GM12873 (cell line): ENCODE measurements around the gene EPHA3.

Source experiments
- TF ChIP-seq, protein P1 (sequence below): IDR thresholded peaks from 2 replicates; pipeline ENCODE4 v1.5.1; 2012; ENCODE audit warnings: low read depth, mild to moderate bottlenecking, moderate library complexity, low read length, control low read depth; ENCODE audit not compliant: insufficient read depth; ENCODE audit errors: missing control alignments

The EPHA3 gene

DNA sequence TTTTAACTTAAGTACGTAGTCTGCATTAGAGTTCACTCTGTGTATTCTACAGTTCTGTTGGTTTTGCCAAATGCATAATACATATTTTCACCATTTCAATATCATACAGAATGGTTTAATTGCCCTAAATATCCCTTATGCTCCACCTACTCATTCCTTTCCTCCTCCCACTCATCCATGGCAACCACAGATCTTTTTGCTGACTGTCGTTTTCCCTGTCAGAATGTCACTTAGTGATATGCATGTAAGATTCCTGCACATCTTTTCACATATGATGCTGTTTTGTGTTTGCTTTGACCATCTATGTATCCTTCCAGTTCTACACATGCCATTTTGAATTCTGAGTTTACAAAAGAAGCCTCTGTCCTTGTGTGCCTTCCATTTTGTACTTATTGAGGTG lies 36.7 kb downstream of the EPHA3 start:
- TF ChIP-seq, protein P1, sequence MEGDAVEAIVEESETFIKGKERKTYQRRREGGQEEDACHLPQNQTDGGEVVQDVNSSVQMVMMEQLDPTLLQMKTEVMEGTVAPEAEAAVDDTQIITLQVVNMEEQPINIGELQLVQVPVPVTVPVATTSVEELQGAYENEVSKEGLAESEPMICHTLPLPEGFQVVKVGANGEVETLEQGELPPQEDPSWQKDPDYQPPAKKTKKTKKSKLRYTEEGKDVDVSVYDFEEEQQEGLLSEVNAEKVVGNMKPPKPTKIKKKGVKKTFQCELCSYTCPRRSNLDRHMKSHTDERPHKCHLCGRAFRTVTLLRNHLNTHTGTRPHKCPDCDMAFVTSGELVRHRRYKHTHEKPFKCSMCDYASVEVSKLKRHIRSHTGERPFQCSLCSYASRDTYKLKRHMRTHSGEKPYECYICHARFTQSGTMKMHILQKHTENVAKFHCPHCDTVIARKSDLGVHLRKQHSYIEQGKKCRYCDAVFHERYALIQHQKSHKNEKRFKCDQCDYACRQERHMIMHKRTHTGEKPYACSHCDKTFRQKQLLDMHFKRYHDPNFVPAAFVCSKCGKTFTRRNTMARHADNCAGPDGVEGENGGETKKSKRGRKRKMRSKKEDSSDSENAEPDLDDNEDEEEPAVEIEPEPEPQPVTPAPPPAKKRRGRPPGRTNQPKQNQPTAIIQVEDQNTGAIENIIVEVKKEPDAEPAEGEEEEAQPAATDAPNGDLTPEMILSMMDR, result no peak

DNA sequence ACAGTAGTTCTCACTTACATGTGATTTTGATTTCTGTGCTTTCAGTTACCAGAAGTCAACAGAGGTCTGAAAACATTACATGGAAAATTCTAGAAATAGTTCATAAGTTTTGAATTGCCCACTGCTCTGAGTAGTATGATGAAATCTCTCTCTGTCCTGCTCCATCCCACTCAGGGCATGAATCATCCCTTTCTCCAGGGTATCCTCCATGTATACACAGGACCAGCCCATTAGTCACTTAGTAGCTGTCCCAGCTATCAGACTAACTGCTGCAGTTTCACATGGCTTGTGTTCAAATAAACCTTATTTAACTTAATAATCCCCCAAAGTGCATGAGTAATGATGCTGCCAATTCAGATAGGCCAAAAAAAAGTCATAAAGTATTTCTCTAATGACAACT lies 38.6 kb downstream of the EPHA3 start:
- TF ChIP-seq, protein P1, result no peak

GRCh38 chr3:89154416-89154815 lies 47.0 kb downstream of the EPHA3 start:
- TF ChIP-seq, protein P1, result no peak

- TF ChIP-seq, protein P1, result no peak
Observed at GRCh38 chr3:89155811-89156210, 48.4 kb downstream of the EPHA3 start.

GRCh38 chr3:89157575-89157974 lies 50.2 kb downstream of the EPHA3 start:
- TF ChIP-seq, protein P1, result no peak

- TF ChIP-seq, protein P1, result no peak
Observed at GRCh38 chr3:89159605-89160004, 52.2 kb downstream of the EPHA3 start.

- TF ChIP-seq, protein P1, result no peak
Observed at GRCh38 chr3:89164774-89165173, 57.4 kb downstream of the EPHA3 start.
